Omental fat pad (tissue), 4 donors: ENCODE data around the gene CD37. TPM values are rescaled to one million over a fixed set of nuclear protein-coding genes. Genes with fewer than 3 reads are reported as not detected.

Experiments used
- ATAC-seq: fragments of 150-250 bp; one replicate; pipeline ENCODE4 v1.9.1; 2016; ENCODE audit warnings: mild to moderate bottlenecking, moderate library complexity; ENCODE audit not compliant: low FRiP score
- DNase-seq: peaks from one replicate; pipeline ENCODE4 v3.0.0-alpha.2; 2019; ENCODE audit warnings: low spot score
- small RNA-seq: library from RNA; depleted of rRNA; stranded (forward); fragments of <200 nt; gene quantifications from one replicate; pipeline ENCODE3, GENCODE V24; 2016
- total RNA-seq, 4 donors: library from RNA; depleted of rRNA; stranded (reverse); fragments of >200 nt; gene quantifications; one replicate each; pipeline ENCODE4 v1.1.0, GENCODE V29; 2016
- TF ChIP-seq, protein P1 (sequence below), 3 donors: fragments of 450-650 bp; IDR thresholded peaks; one replicate each; pipeline ENCODE4 v1.5.1; 2016 to 2017; ENCODE audit warnings: antibody characterized with exemption in 3 of 3, mild to moderate bottlenecking in 3 of 3, moderate library complexity in 2 of 3

CD37 gene
- total RNA-seq, 4 donors from 2014 or later, result 10.3 to 43.8 (median 21.5) TPM

DNA sequence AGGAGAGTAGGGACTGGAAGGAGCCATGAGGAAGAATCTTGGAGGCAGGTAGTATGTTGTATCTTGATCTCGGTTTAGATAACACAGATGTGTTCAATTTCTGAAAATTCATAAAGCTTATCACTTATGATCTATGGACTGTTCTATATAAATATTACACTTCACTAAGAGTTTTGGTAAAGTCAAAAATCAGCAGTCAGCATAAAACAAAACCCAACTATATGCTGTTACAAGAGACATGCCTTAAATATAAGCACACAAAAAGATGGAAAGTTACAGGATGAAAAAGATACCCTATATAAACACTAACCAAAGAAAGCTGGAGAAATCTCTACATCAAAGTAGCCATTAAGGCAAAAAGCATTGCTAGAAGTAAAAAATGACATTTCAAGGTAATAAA is 48.4 kb downstream of the CD37 start:
- TF ChIP-seq, protein P1, sequence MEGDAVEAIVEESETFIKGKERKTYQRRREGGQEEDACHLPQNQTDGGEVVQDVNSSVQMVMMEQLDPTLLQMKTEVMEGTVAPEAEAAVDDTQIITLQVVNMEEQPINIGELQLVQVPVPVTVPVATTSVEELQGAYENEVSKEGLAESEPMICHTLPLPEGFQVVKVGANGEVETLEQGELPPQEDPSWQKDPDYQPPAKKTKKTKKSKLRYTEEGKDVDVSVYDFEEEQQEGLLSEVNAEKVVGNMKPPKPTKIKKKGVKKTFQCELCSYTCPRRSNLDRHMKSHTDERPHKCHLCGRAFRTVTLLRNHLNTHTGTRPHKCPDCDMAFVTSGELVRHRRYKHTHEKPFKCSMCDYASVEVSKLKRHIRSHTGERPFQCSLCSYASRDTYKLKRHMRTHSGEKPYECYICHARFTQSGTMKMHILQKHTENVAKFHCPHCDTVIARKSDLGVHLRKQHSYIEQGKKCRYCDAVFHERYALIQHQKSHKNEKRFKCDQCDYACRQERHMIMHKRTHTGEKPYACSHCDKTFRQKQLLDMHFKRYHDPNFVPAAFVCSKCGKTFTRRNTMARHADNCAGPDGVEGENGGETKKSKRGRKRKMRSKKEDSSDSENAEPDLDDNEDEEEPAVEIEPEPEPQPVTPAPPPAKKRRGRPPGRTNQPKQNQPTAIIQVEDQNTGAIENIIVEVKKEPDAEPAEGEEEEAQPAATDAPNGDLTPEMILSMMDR (IDR thresholded peaks at IDR 0.05), result no peak
- ATAC-seq, result no peak
- no peak for DNase-seq

DNA sequence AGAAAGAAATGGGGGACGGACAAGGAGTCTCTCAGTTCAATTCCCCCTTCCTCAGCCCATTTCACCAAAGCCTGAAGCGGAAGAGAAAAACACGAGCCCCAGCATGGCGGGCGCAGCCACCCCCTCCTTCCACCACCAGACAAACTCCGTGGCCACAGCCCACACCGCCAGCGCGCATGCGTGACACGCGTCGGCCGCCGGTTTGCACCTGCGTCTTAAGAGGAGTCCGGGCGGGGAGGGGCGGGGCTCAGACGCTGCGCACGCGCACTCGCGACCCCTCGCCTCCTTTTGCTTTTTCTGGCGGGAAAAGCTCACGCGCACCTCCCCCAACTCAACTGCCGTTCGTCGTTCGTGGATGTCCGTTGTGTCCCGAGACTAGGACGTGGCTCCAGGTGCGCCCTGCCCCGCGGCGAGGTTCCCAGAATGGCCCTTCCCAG is 52.7 kb downstream of the CD37 start, which contains the start of gene KASH5:
Gene KASH5, plus strand, starts transcription at position 314 of the 437 bp plus-strand sequence. CDS start 2,635 bp downstream, outside the sequence.
- ATAC-seq, result no peak
- no peak for DNase-seq

DNA sequence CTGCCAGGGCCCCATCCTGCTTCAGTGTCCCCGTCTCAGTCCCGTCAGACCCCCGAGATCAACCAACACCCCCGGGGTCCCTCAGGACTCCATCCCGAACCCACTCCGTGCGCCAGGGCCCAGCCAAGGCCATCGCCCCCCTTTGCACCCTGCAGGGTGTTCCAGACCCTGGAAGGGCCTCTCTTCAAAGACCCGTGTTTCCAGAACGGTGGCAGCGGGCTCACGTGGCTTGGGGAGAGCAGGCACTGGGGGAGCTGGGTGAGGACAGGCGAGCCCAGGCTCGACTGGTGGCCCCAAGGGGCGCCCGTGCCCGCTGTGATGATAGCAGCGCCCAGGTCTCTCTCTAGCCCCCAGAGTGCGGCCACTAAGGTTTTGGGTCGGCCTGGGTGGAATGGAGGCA is 54.2 kb downstream of the CD37 start:
- ATAC-seq, result no peak
- no peak for DNase-seq
- TF ChIP-seq, protein P1 (IDR thresholded peaks at IDR 0.05), result no peak

More for the DNA sequence above, 52.7 kb downstream of the CD37 start, which contains the start of gene KASH5:
- TF ChIP-seq, protein P1 (IDR thresholded peaks at IDR 0.05), result no peak

Small RNA genes within 50 kb of the gene (small RNA-seq; reads per million reads assigned to genes)
- gene MIR4324, result not detected

Other genes with a start within 250 kb of the CD37 start
- 100 to 1,000 TPM; 132 to 314 (median 207) TPM for gene SNRNP70, start 250.0 kb upstream of the CD37 start, total RNA-seq
- 1 to 10 TPM in 3 of 4 donors, not detected in 1; 3.7 to 9.0 (median 3.9) TPM for gene LIN7B, start 221.0 kb upstream of the CD37 start, total RNA-seq
- 1 to 10 TPM; 1.6 to 3.5 (median 2.9) TPM for gene C19orf73, start 216.3 kb upstream of the CD37 start, total RNA-seq
- 10 to 100 TPM in 1 of 4 donors, 1 to 10 TPM in 3; 1.6 to 11.2 (median 4.1) TPM for gene PPFIA3, start 215.9 kb upstream of the CD37 start, total RNA-seq
- gene HRC, start 180.0 kb upstream of the CD37 start, total RNA-seq, result 10 to 100 TPM in 1 of 4 donors, 1 to 10 TPM in 1, under 1 TPM in 2; 0.74 to 13.1 (median 1.7) TPM
- gene TRPM4, start 177.6 kb upstream of the CD37 start, total RNA-seq, result 10 to 100 TPM in 2 of 4 donors, 1 to 10 TPM in 2; 7.2 to 26.0 (median 10.6) TPM
- 1 to 10 TPM; 1.0 to 5.7 (median 1.4) TPM for gene SLC6A16, start 10.2 kb upstream of the CD37 start, total RNA-seq
- gene TEAD2, start 27.0 kb downstream of the CD37 start, total RNA-seq, result 10 to 100 TPM; 19.9 to 35.0 (median 26.1) TPM
- gene DKKL1, start 28.5 kb downstream of the CD37 start, total RNA-seq, result not detected
- under 1 TPM in 1 of 4 donors, not detected in 3; 0.56 TPM for gene KASH5, start 52.8 kb downstream of the CD37 start, total RNA-seq
- not detected for gene PTH2, start 88.0 kb downstream of the CD37 start, total RNA-seq
- not detected for gene GFY, start 90.0 kb downstream of the CD37 start, total RNA-seq
- 1 to 10 TPM in 3 of 4 donors, under 1 TPM in 1; 0.48 to 6.3 (median 1.0) TPM for gene SLC17A7, start 106.1 kb downstream of the CD37 start, total RNA-seq
- 10 to 100 TPM; 52.7 to 87.4 (median 75.7) TPM for gene PIH1D1, start 116.4 kb downstream of the CD37 start, total RNA-seq
- 10 to 100 TPM; 20.3 to 48.1 (median 34.6) TPM for gene ALDH16A1, start 117.8 kb downstream of the CD37 start, total RNA-seq
- gene FLT3LG, start 138.8 kb downstream of the CD37 start, total RNA-seq, result 10 to 100 TPM in 1 of 4 donors, 1 to 10 TPM in 3; 2.3 to 11.2 (median 2.6) TPM
- 1,000 to 10,000 TPM; 2,551 to 3,862 (median 3,160) TPM for gene RPL13A, start 152.2 kb downstream of the CD37 start, total RNA-seq
- 1,000 to 10,000 TPM; 3,715 to 4,750 (median 4,286) TPM for gene RPS11, start 161.0 kb downstream of the CD37 start, total RNA-seq
- 100 to 1,000 TPM; 314 to 479 (median 337) TPM for gene FCGRT, start 177.3 kb downstream of the CD37 start, total RNA-seq
- gene RCN3, start 192.6 kb downstream of the CD37 start, total RNA-seq, result 10 to 100 TPM; 23.7 to 70.1 (median 26.9) TPM
- gene NOSIP, start 245.2 kb downstream of the CD37 start, total RNA-seq, result 10 to 100 TPM; 36.9 to 70.8 (median 46.4) TPM
- 1 to 10 TPM in 2 of 4 donors, under 1 TPM in 1, not detected in 1; 0.79 to 5.2 (median 2.3) TPM for gene PRRG2, start 245.9 kb downstream of the CD37 start, total RNA-seq